DND-41 (cell line): ENCODE measurements around the gene RNF2.

Source experiments
- CTCF ChIP-seq: IDR thresholded peaks from 2 replicates; pipeline ENCODE4 v1.5.1; 2012; ENCODE audit warnings: borderline replicate concordance, low read length, moderate library complexity, mild to moderate bottlenecking; ENCODE audit not compliant: poor library complexity, severe bottlenecking; ENCODE audit errors: extremely low read depth
- EZH2 ChIP-seq: IDR thresholded peaks from 3 replicates; pipeline ENCODE4 v1.6.1; 2012; ENCODE audit warnings: borderline replicate concordance, low read depth, mild to moderate bottlenecking, moderate library complexity, low read length, inconsistent platforms; ENCODE audit not compliant: severe bottlenecking

- no peak for TF ChIP-seq EZH2
- TF ChIP-seq CTCF: no peak
Measured at GRCh38 chr1:185108321-185108720, 63.0 kb downstream of the RNF2 start.
